ENCODE measurements around the gene RNASE12.

DNA sequence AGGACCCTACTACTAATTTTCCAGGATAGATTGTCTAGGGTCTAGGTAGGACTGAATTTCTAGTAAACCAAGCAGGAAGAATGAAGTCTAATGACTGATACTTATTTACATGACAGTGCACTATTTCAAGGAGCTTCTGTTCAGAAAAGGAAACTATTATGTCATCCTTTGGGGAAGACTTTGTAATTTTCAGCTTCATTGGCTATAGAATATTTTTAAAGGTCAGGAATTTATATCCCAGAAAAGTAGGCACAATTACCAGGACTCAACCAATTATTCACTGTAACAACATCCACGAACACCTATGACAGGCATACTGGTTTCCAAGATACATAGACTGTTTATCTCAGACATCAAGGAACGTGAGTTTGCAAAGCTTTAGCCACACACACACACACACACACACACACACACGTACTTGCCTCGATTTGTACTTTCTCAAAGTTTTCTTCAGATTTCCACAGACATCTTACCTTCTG, 27.1 kb upstream of the RNASE12 start:
- TF ChIP-seq, protein P1, sequence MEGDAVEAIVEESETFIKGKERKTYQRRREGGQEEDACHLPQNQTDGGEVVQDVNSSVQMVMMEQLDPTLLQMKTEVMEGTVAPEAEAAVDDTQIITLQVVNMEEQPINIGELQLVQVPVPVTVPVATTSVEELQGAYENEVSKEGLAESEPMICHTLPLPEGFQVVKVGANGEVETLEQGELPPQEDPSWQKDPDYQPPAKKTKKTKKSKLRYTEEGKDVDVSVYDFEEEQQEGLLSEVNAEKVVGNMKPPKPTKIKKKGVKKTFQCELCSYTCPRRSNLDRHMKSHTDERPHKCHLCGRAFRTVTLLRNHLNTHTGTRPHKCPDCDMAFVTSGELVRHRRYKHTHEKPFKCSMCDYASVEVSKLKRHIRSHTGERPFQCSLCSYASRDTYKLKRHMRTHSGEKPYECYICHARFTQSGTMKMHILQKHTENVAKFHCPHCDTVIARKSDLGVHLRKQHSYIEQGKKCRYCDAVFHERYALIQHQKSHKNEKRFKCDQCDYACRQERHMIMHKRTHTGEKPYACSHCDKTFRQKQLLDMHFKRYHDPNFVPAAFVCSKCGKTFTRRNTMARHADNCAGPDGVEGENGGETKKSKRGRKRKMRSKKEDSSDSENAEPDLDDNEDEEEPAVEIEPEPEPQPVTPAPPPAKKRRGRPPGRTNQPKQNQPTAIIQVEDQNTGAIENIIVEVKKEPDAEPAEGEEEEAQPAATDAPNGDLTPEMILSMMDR (IDR thresholded peaks at IDR 0.05): no peak
- TF ChIP-seq POLR2A (IDR thresholded peaks at IDR 0.05) (no peak), POLR2AphosphoS5 (IDR thresholded peaks at IDR 0.05; ENCODE audit: insufficient read depth in 1 of 2, low read depth in 1 of 2) (no peak)

Measured in vagina (tissue), 2 donors.